Measurements from ENCODE around the gene DOP1A. TPM values are rescaled to one million over a fixed set of nuclear protein-coding genes. Genes with fewer than 3 reads are reported as not detected.

DOP1A gene
- polyA plus RNA-seq, 1 of the 3 experiments (the other 2 are of a cell fraction), result 3.4 TPM

GRCh38 chr6:83153883-83154521 is 86.5 kb downstream of the DOP1A start:
- Histone ChIP-seq H3K4me3 (ENCODE audit: low read depth in 2 of 2, low read length in 1 of 2) (no peak overlapping the region), H3K27ac (ENCODE audit: low read depth in 2 of 2, low read length in 1 of 2) (no peak overlapping the region), H3F3A (replicated peaks; ENCODE audit: insufficient read depth) (no peaks in the 10 kb centered on the region), H3K4me2 (no peak overlapping the region), H3K36me3 (replicated peaks in 1 of 2; ENCODE audit: control insufficient read depth in 1 of 2, insufficient read depth in 2 of 2, low read length in 1 of 2) (peaks cover 6 to 42% of the 10 kb centered on the region in 2 experiments), H3K9me3 (no peaks in the 10 kb centered on the region), H3K4me1 (ENCODE audit: control insufficient read depth in 1 of 2, insufficient read depth in 2 of 2, low read depth in 1 of 2, low read length in 1 of 2) (peaks cover 0 to 2% of the 10 kb centered on the region in 2 experiments; a peak in 1 of 4 replicates), H2AFZ (ENCODE audit: low read depth) (no peak overlapping the region), H3K27me3 (ENCODE audit: insufficient read depth) (no peaks in the 10 kb centered on the region), H3K9ac (no peak overlapping the region), H3K9me2 (no peaks in the 10 kb centered on the region), H4K20me1 (ENCODE audit: insufficient read depth) (no peaks in the 10 kb centered on the region), H3K79me2 (ENCODE audit: insufficient read depth) (no peaks in the 10 kb centered on the region)
- WGBS (ENCODE audit: low lambda C conversion rate), result 83% methylated on average over 4 of the region's 4 CpGs
- no peak for DNase-seq
- no peak for TF ChIP-seq RXRA (IDR thresholded peaks at IDR 0.05; ENCODE audit: borderline replicate concordance, low read depth)
- no peak for TF ChIP-seq CHD2 (IDR thresholded peaks at IDR 0.05; ENCODE audit: low read length, partially characterized antibody)
- no peak for TF ChIP-seq USF2 (IDR thresholded peaks at IDR 0.05; ENCODE audit: borderline replicate concordance, low read depth, low read length)
- TF ChIP-seq, protein P1, sequence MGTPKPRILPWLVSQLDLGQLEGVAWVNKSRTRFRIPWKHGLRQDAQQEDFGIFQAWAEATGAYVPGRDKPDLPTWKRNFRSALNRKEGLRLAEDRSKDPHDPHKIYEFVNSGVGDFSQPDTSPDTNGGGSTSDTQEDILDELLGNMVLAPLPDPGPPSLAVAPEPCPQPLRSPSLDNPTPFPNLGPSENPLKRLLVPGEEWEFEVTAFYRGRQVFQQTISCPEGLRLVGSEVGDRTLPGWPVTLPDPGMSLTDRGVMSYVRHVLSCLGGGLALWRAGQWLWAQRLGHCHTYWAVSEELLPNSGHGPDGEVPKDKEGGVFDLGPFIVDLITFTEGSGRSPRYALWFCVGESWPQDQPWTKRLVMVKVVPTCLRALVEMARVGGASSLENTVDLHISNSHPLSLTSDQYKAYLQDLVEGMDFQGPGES (IDR thresholded peaks at IDR 0.05; ENCODE audit: low read depth, low read length), result no peak
- TF ChIP-seq EP300 (IDR thresholded peaks at IDR 0.05; ENCODE audit: borderline replicate concordance in 1 of 2, low read depth in 1 of 2, low read length in 1 of 2), result no peak
- TF ChIP-seq TCF12 (IDR thresholded peaks at IDR 0.05), result no peak
- no peak for TF ChIP-seq SMC3 (IDR thresholded peaks at IDR 0.05; ENCODE audit: low read depth, low read length)
- no peak for TF ChIP-seq SIN3A (IDR thresholded peaks at IDR 0.05; ENCODE audit: borderline replicate concordance, low read depth, low read length)
- no peak for TF ChIP-seq MAX (IDR thresholded peaks at IDR 0.05; ENCODE audit: low read depth)
- no peak for TF ChIP-seq NFIC (IDR thresholded peaks at IDR 0.05; ENCODE audit: borderline replicate concordance)
- ChIA-PET POLR2A (no interaction called here), CTCF (interaction anchor here (0.8 kb wide), 1 partner anchor 87 kb away, joined by 3 read pairs; the partner anchor contains the start of gene DOP1A)

- peaks cover 0 to 7% of the 10 kb centered on the region in 2 experiments; a peak in 1 of 4 replicates for H3K4me1 ChIP-seq (ENCODE audit: control insufficient read depth in 1 of 2, insufficient read depth in 2 of 2, low read depth in 1 of 2, low read length in 1 of 2)
- H4K20me1 ChIP-seq (ENCODE audit: insufficient read depth), result no peaks in the 10 kb centered on the region
- H3K9ac ChIP-seq, result no peak overlapping the region
- no peak overlapping the region for H2AFZ ChIP-seq (ENCODE audit: low read depth)
- no peaks in the 10 kb centered on the region for H3K79me2 ChIP-seq (ENCODE audit: insufficient read depth)
- TF ChIP-seq EZH2phosphoT487 (IDR thresholded peaks at IDR 0.05; ENCODE audit: borderline replicate concordance, low read depth), result no peak
- no peak for TF ChIP-seq FOXJ3 (CRISPR knock-in tag; IDR thresholded peaks at IDR 0.05)
- no peak for TF ChIP-seq FOSL2 (IDR thresholded peaks at IDR 0.05; ENCODE audit: borderline replicate concordance, low read depth)
- TF ChIP-seq YY1 (IDR thresholded peaks at IDR 0.05; ENCODE audit: low read depth), result no peak
- no peak for TF ChIP-seq GABPA (IDR thresholded peaks at IDR 0.05; ENCODE audit: low read depth)
- no peak for TF ChIP-seq TEAD4 (IDR thresholded peaks at IDR 0.05; ENCODE audit: borderline replicate concordance, insufficient read depth)
- TF ChIP-seq FOXM1 (IDR thresholded peaks at IDR 0.05; ENCODE audit: low read depth), result no peak
- TF ChIP-seq RCOR1 (IDR thresholded peaks at IDR 0.05; ENCODE audit: low read length), result no peak
- TF ChIP-seq, protein P1 (IDR thresholded peaks at IDR 0.05; ENCODE audit: low read depth, low read length), result no peak
- TF ChIP-seq CHD2 (IDR thresholded peaks at IDR 0.05; ENCODE audit: low read length, partially characterized antibody), result no peak
- TF ChIP-seq MAX (IDR thresholded peaks at IDR 0.05; ENCODE audit: low read depth), result no peak
- H3K27me3 ChIP-seq (ENCODE audit: insufficient read depth), result no peaks in the 10 kb centered on the region
- DNase-seq, result no peak
- no peaks in the 10 kb centered on the region for H3K9me3 ChIP-seq
- no peaks in the 10 kb centered on the region for H3K9me2 ChIP-seq
- no peaks in the 10 kb centered on the region for H3F3A ChIP-seq (replicated peaks; ENCODE audit: insufficient read depth)
- H3K36me3 ChIP-seq (replicated peaks in 1 of 2; ENCODE audit: control insufficient read depth in 1 of 2, insufficient read depth in 2 of 2, low read length in 1 of 2), result peaks cover 11 to 49% of the 10 kb centered on the region in 2 experiments
- CTCF ChIA-PET, result no interaction called here
- POLR2A ChIA-PET, result no interaction called here
- no peak overlapping the region for H3K4me3 ChIP-seq (ENCODE audit: low read depth in 2 of 2, low read length in 1 of 2)
- 94% methylated on average over 2 of the region's 2 CpGs for WGBS (ENCODE audit: low lambda C conversion rate)
- no peak overlapping the region for H3K4me2 ChIP-seq
- no peak overlapping the region for H3K27ac ChIP-seq (ENCODE audit: low read depth in 2 of 2, low read length in 1 of 2)
These were observed 88.3 kb downstream of the DOP1A start for GRCh38 chr6:83155794-83156193.

Data from SK-N-SH (cell line).